Neutrophil (primary cell): ENCODE measurements around the gene ACTR3C.

Source experiments
- H3K27ac ChIP-seq: fragments of 200-600 bp; sonication (generic); 2 replicates; pipeline ENCODE4 v1.5.1; 2016; ENCODE audit warnings: mild to moderate bottlenecking, moderate library complexity
- H3K27me3 ChIP-seq: fragments of 200-600 bp; sonication (generic); 2 replicates; pipeline ENCODE4 v1.6.0; 2016; ENCODE audit warnings: mild to moderate bottlenecking
- H3K36me3 ChIP-seq: fragments of 200-600 bp; sonication (generic); 2 replicates; pipeline ENCODE4 v1.5.1; 2017
- H3K4me1 ChIP-seq, 2 experiments: fragments of 200-600 bp in 1 of 2; sonication (generic) in 1 of 2; 1 replicate in 1 of 2; 2 replicates in 1 of 2; pipeline versions ENCODE4 v1.5.1 to v1.6.1; 2013 to 2016; ENCODE audit warnings: low read depth in 1 of 2, low read length in 1 of 2, mild to moderate bottlenecking in 1 of 2, moderate library complexity in 1 of 2; ENCODE audit not compliant: control insufficient read depth in 1 of 2, insufficient read depth in 1 of 2
- H3K4me3 ChIP-seq, 2 experiments: fragments of 200-600 bp in 1 of 2; sonication (generic) in 1 of 2; 1 replicate in 1 of 2; 2 replicates in 1 of 2; pipeline ENCODE4 v1.5.1; 2013 to 2016; ENCODE audit warnings: low read depth in 1 of 2, low read length in 1 of 2, mild to moderate bottlenecking in 1 of 2, moderate library complexity in 1 of 2
- H3K9me3 ChIP-seq: fragments of 200-600 bp; sonication (generic); 2 replicates; pipeline ENCODE4 v1.5.1; 2016
- TF ChIP-seq, protein P1 (sequence below): fragments of 200-600 bp; sonication (generic); IDR thresholded peaks from 2 replicates; pipeline ENCODE4 v1.5.1; 2016; ENCODE audit warnings: antibody characterized with exemption

Gene ACTR3C

GRCh38 chr7:150327308-150327707 lies 4.0 kb upstream of the ACTR3C start:
- Histone ChIP-seq H3K27ac (peak overlapping the region; percentile 92), H3K4me1 (peaks cover 48% of the 10 kb centered on the region in 2 experiments), H3K4me3 (no peak overlapping the region), H3K36me3 (peaks cover 43% of the 10 kb centered on the region), H3K9me3 (no peaks in the 10 kb centered on the region), H3K27me3 (no peaks in the 10 kb centered on the region)
- TF ChIP-seq, protein P1, sequence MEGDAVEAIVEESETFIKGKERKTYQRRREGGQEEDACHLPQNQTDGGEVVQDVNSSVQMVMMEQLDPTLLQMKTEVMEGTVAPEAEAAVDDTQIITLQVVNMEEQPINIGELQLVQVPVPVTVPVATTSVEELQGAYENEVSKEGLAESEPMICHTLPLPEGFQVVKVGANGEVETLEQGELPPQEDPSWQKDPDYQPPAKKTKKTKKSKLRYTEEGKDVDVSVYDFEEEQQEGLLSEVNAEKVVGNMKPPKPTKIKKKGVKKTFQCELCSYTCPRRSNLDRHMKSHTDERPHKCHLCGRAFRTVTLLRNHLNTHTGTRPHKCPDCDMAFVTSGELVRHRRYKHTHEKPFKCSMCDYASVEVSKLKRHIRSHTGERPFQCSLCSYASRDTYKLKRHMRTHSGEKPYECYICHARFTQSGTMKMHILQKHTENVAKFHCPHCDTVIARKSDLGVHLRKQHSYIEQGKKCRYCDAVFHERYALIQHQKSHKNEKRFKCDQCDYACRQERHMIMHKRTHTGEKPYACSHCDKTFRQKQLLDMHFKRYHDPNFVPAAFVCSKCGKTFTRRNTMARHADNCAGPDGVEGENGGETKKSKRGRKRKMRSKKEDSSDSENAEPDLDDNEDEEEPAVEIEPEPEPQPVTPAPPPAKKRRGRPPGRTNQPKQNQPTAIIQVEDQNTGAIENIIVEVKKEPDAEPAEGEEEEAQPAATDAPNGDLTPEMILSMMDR: no peak

DNA sequence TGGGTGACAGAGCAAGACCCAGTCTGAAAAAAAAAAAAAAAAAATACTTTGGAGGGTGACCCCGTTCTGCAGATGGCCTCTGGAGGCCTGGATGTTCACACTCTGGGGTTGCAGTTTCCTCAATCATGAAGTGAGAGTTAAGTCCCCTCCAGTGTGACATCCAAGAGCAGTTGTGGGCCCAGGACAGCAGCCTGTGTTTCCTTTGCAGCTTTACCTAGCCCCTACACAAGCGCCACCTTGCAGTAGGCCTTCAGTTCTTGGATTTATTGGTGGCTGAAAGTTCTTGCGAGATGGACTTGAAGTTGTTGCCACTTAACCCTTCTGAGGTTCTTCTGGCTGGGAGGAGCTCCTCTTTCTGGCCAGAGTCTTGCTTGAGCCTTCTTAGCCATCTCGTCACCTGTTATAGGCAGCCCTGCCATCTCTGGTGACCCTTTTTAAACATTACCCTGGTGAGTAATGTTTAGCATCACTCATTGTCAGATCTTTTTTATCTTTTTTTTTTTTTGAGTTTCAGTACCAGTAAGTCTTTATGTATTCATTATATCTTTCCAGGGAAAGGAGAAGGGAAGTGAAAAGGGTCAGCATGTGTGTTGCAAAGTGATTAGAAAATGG lies 3.4 kb upstream of the ACTR3C start:
- TF ChIP-seq, protein P1: no peak
- Histone ChIP-seq H3K4me3 (no peak overlapping the region), H3K4me1 (peaks cover 53% of the 10 kb centered on the region in 2 experiments), H3K27ac (peak overlapping the region; percentile 92), H3K27me3 (no peaks in the 10 kb centered on the region), H3K9me3 (no peaks in the 10 kb centered on the region), H3K36me3 (peaks cover 39% of the 10 kb centered on the region)

GRCh38 chr7:150325901-150326300 lies 2.6 kb upstream of the ACTR3C start:
- TF ChIP-seq, protein P1: no peak
- peak overlapping the region; percentile 92 for H3K27ac ChIP-seq
- H3K27me3 ChIP-seq: no peaks in the 10 kb centered on the region
- peaks cover 53 to 54% of the 10 kb centered on the region in 2 experiments for H3K4me1 ChIP-seq
- H3K4me3 ChIP-seq: peak overlapping the region; percentile 89 to 90
- H3K9me3 ChIP-seq: no peaks in the 10 kb centered on the region
- H3K36me3 ChIP-seq: peaks cover 30% of the 10 kb centered on the region

DNA sequence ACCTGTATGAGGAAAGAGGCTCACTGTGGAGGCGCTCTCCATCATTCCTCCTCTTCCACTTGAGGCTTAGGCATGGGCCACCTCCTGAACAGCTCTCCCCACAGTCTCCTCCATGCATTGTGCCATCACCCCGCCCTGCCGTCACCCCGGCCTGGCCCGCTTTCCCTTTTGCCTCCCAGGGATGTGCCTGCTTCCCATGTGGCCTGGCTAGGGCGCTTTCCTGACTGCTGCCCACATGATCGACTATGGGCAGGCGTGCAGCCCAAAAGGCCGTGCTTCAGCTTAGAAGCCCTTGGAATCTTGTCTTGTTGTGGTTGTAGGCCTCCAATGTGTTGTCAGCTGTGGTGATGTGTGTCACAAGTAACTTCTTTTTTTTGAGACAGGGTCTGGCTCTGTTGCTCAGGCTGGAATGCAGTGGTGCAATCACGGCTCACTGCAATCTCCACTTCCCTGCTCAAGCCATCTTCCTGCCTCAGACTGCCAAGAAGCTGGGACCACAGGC lies 1.8 kb upstream of the ACTR3C start:
- peak overlapping the region; percentile 89 to 90 for H3K4me3 ChIP-seq
- H3K27ac ChIP-seq: peak overlapping the region; percentile 92
- H3K4me1 ChIP-seq: peaks cover 53 to 54% of the 10 kb centered on the region in 2 experiments
- H3K9me3 ChIP-seq: no peaks in the 10 kb centered on the region
- peaks cover 23% of the 10 kb centered on the region for H3K36me3 ChIP-seq
- TF ChIP-seq, protein P1: no peak
- H3K27me3 ChIP-seq: no peaks in the 10 kb centered on the region

DNA sequence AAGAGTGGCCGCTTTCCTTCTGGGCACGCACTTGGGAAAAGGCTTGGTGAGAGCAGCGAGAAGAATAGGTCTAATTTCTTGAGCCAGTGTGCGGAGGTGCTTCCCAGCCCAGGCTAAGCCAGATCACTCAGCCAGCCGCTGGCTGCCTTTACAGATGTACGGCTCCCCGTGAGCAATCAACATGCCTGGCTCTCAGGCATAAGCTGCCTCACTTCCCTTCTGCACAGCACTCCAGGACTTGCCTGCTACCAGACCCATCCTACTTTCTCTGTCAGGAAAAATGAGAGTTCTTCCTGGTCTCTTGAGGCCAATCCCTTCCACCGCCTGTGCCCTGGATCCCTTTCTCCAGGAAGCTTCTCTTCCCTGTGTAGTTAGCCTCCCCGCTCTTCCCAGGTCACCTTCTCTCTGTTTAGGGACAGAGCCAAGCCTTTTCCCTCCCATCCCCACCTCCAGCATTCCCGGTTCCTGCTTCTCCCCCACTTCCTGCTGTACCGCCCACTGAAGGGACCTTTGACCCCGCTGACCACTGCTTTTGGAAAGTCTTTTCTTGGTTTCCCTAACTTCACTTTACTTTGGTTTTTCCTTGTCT lies 1.1 kb upstream of the ACTR3C start:
- Histone ChIP-seq H3K27ac (peak overlapping the region; percentile 92), H3K4me1 (peaks cover 53 to 54% of the 10 kb centered on the region in 2 experiments), H3K9me3 (no peaks in the 10 kb centered on the region), H3K36me3 (peaks cover 17% of the 10 kb centered on the region), H3K4me3 (peak overlapping the region; percentile 89 to 90), H3K27me3 (no peaks in the 10 kb centered on the region)
- TF ChIP-seq, protein P1: no peak
